Mammary epithelial cell (primary cell): ENCODE measurements around the gene SLC22A31.

Source experiments
- CTCF ChIP-seq, 2 donors: IDR thresholded peaks in 1 of 2; conservative IDR thresholded peaks in 1 of 2; 2 replicates each; pipeline ENCODE4 v1.5.1; 2011 to 2012; ENCODE audit warnings: inconsistent platforms in 2 of 2, low read length in 2 of 2, mild to moderate bottlenecking in 2 of 2, control low read depth in 1 of 2, low read depth in 1 of 2; ENCODE audit not compliant: insufficient read depth in 1 of 2; ENCODE audit errors: extremely low read depth in 1 of 2
- EZH2 ChIP-seq: IDR thresholded peaks from 2 replicates; pipeline ENCODE4 v1.6.1; 2012; ENCODE audit warnings: low read length, inconsistent platforms, borderline replicate concordance

- TF ChIP-seq CTCF (conservative IDR thresholded peaks at IDR 0.05 in 1 of 2, IDR thresholded peaks at IDR 0.05 in 1 of 2; ENCODE audit: extremely low read depth in 1 of 2, insufficient read depth in 1 of 2, low read depth in 1 of 2, low read length in 2 of 2) (no peak), EZH2 (no peak)
These were observed 22.6 kb upstream of the SLC22A31 start for GRCh38 chr16:89222931-89223330.
